ENCODE results near the gene THRB.

DNA sequence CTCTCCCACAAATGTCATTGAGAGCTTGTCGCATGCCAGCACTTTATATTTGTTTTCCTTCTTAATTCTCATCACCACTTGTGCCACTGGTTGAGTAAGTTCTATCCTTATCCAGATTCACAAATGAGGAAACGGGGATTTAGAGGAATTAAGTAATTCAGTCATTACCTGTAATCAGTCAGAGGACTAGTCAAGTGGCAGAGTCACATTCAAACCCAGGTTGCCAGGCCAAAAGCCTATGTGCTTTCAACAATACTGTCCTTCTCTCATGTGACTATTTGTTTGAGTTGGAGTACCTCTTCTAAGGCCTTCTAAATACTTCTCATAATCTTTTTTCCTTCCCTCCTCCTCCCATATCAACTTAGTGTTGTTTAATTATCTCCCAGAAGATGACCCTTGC is 76.9 kb downstream of the THRB start:
- TF ChIP-seq, protein P1, sequence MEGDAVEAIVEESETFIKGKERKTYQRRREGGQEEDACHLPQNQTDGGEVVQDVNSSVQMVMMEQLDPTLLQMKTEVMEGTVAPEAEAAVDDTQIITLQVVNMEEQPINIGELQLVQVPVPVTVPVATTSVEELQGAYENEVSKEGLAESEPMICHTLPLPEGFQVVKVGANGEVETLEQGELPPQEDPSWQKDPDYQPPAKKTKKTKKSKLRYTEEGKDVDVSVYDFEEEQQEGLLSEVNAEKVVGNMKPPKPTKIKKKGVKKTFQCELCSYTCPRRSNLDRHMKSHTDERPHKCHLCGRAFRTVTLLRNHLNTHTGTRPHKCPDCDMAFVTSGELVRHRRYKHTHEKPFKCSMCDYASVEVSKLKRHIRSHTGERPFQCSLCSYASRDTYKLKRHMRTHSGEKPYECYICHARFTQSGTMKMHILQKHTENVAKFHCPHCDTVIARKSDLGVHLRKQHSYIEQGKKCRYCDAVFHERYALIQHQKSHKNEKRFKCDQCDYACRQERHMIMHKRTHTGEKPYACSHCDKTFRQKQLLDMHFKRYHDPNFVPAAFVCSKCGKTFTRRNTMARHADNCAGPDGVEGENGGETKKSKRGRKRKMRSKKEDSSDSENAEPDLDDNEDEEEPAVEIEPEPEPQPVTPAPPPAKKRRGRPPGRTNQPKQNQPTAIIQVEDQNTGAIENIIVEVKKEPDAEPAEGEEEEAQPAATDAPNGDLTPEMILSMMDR (IDR thresholded peaks at IDR 0.05), result no peak
- TF ChIP-seq POLR2A (IDR thresholded peaks at IDR 0.05), result no peak
- TF ChIP-seq EP300 (IDR thresholded peaks at IDR 0.05; ENCODE audit: low read depth), result no peak
- no peak for TF ChIP-seq POLR2AphosphoS5 (IDR thresholded peaks at IDR 0.05)
